Measurements from ENCODE around the gene MNAT1.
"Not testable (repeated sequence)": the region's sequence is repeated elsewhere in the genome, so short reads cannot be mapped to it uniquely, and the experiment has no call there.

Gene MNAT1

GRCh38 chr14:60738843-60739508 is 4.4 kb downstream of the MNAT1 start:
- DNase-seq (ENCODE audit: low read depth), result no peak

GRCh38 chr14:60744566-60744965 is 10.0 kb downstream of the MNAT1 start:
- DNase-seq (ENCODE audit: low read depth), result no peak

- peak; percentile 79 for DNase-seq (ENCODE audit: low read depth)
Observed at GRCh38 chr14:60753264-60754119, 18.9 kb downstream of the MNAT1 start.

- DNase-seq (ENCODE audit: low read depth), result no peak
Observed at GRCh38 chr14:60756847-60757246, 22.3 kb downstream of the MNAT1 start.

GRCh38 chr14:60757567-60758002 is 23.0 kb downstream of the MNAT1 start:
- DNase-seq (ENCODE audit: low read depth), result peak; percentile 31

- DNase-seq (ENCODE audit: low read depth), result peak; percentile 6
Observed at GRCh38 chr14:60758885-60759284, 24.3 kb downstream of the MNAT1 start.

- DNase-seq (ENCODE audit: low read depth), result peak; percentile 12
Observed at GRCh38 chr14:60760209-60760608, 25.6 kb downstream of the MNAT1 start.

GRCh38 chr14:60760644-60761364 is 26.2 kb downstream of the MNAT1 start:
- no peak for DNase-seq (ENCODE audit: low read depth)

- no peak for DNase-seq (ENCODE audit: low read depth)
Observed at GRCh38 chr14:60768602-60769001, 34.0 kb downstream of the MNAT1 start.

GRCh38 chr14:60771117-60771516 is 36.6 kb downstream of the MNAT1 start:
- no peak for DNase-seq (ENCODE audit: low read depth)

GRCh38 chr14:60773558-60773957 is 39.0 kb downstream of the MNAT1 start:
- DNase-seq (ENCODE audit: low read depth), result no peak

- DNase-seq (ENCODE audit: low read depth), result peak; percentile 33
Observed at GRCh38 chr14:60775296-60775695, 40.7 kb downstream of the MNAT1 start.

- peak; percentile 76 for DNase-seq (ENCODE audit: low read depth)
Observed at GRCh38 chr14:60777856-60778578, 43.5 kb downstream of the MNAT1 start.

- not testable (repeated sequence) for DNase-seq (ENCODE audit: low read depth)
Observed at GRCh38 chr14:60779745-60780514, 45.4 kb downstream of the MNAT1 start.

- not testable (repeated sequence) for DNase-seq (ENCODE audit: low read depth)
Observed at GRCh38 chr14:60780558-60780957, 46.0 kb downstream of the MNAT1 start.

- no peak for DNase-seq (ENCODE audit: low read depth)
Observed at GRCh38 chr14:60786905-60787304, 52.3 kb downstream of the MNAT1 start.

- no peak for DNase-seq (ENCODE audit: low read depth)
Observed at GRCh38 chr14:60789656-60790055, 55.1 kb downstream of the MNAT1 start.

- no peak for DNase-seq (ENCODE audit: low read depth)
Observed at GRCh38 chr14:60790850-60791249, 56.3 kb downstream of the MNAT1 start.

GRCh38 chr14:60796434-60796833 is 61.9 kb downstream of the MNAT1 start:
- no peak for DNase-seq (ENCODE audit: low read depth)

GRCh38 chr14:60800409-60800808 is 65.8 kb downstream of the MNAT1 start:
- DNase-seq (ENCODE audit: low read depth), result no peak

GRCh38 chr14:60803871-60804270 is 69.3 kb downstream of the MNAT1 start:
- DNase-seq (ENCODE audit: low read depth), result no peak

Data from amniotic epithelial cell (primary cell).